SU-DHL-6 (cell line): Measurements from ENCODE around the gene NHLRC4.

Experiments
- EZH2phosphoT487 ChIP-seq: fragments of 200-600 bp; sonication (generic), shearing (Covaris generic); conservative IDR thresholded peaks from 2 replicates; pipeline ENCODE4 v1.6.1; 2018; ENCODE audit warnings: mild to moderate bottlenecking, antibody characterized with exemption, low read length, moderate library complexity, mixed read lengths
- TF ChIP-seq, protein P1 (sequence below): fragments of 200-600 bp; sonication (generic); IDR thresholded peaks from one replicate; pipeline ENCODE4 v1.5.1; 2017; ENCODE audit warnings: antibody characterized with exemption, mild to moderate bottlenecking, low read length, moderate library complexity; ENCODE audit not compliant: insufficient read depth, poor library complexity, severe bottlenecking

DNA sequence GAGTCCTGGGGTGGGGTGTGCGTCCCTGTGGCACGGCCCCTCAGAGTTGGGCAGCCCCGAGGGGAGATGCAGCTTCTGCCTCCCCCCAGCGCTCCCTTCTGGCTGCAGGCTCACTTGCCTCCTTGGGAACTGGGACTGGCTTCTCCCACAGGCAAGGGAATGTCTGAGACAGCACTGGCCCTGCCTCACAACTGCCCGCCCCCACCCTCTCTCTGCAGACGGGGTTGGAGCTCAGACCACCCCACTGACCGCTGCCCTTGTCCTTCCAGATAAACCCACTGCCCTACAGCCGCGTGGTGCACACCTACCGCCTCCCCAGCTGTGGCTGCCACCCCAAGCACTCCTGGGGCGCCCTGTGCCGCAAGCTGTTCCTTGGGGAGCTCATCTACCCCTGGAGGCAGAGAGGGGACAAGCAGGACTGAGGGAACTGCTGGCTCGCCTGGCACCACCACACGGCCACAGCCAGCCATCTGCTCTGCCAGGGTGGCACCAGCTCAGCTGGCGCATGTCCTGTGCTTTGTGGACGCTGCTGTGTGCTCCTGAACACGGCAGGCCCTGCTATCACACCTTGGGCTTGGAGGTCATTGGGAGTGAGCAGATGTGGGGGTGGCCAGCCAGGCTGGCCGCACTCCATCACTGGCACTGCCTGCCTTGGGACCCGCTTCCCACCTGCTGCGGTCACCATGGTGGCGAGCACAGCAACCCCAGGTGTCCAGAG, 16.0 kb downstream of the NHLRC4 start:
- TF ChIP-seq, protein P1, sequence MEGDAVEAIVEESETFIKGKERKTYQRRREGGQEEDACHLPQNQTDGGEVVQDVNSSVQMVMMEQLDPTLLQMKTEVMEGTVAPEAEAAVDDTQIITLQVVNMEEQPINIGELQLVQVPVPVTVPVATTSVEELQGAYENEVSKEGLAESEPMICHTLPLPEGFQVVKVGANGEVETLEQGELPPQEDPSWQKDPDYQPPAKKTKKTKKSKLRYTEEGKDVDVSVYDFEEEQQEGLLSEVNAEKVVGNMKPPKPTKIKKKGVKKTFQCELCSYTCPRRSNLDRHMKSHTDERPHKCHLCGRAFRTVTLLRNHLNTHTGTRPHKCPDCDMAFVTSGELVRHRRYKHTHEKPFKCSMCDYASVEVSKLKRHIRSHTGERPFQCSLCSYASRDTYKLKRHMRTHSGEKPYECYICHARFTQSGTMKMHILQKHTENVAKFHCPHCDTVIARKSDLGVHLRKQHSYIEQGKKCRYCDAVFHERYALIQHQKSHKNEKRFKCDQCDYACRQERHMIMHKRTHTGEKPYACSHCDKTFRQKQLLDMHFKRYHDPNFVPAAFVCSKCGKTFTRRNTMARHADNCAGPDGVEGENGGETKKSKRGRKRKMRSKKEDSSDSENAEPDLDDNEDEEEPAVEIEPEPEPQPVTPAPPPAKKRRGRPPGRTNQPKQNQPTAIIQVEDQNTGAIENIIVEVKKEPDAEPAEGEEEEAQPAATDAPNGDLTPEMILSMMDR = no peak
- TF ChIP-seq EZH2phosphoT487 = no peak
